Osteocyte (in vitro differentiated cells): ENCODE measurements around the gene IPPK. TPM values are rescaled to one million over a fixed set of nuclear protein-coding genes. Genes with fewer than 3 reads are reported as not detected.

ENCODE experiments used
- DNase-seq: peaks from one replicate; pipeline ENCODE4 v3.0.0; 2021; ENCODE audit warnings: mixed read lengths; ENCODE audit not compliant: unreplicated experiment; ENCODE audit errors: extremely low spot score
- H3K27ac Mint-ChIP-seq: one replicate; pipeline ENCODE4 v1.8.0; 2021; ENCODE audit warnings: mild to moderate bottlenecking, mixed read lengths; ENCODE audit not compliant: unreplicated experiment
- H3K27me3 Mint-ChIP-seq: one replicate; pipeline ENCODE4 v1.8.0; 2021; ENCODE audit warnings: mixed read lengths; ENCODE audit not compliant: unreplicated experiment
- H3K36me3 Mint-ChIP-seq: one replicate; pipeline ENCODE4 v1.8.0; 2021; ENCODE audit warnings: mixed read lengths; ENCODE audit not compliant: unreplicated experiment
- H3K4me1 Mint-ChIP-seq: one replicate; pipeline ENCODE4 v1.8.0; 2021; ENCODE audit warnings: mixed read lengths; ENCODE audit not compliant: unreplicated experiment
- H3K4me3 Mint-ChIP-seq: one replicate; pipeline ENCODE4 v1.8.0; 2021; ENCODE audit warnings: mild to moderate bottlenecking, moderate library complexity, mixed read lengths; ENCODE audit not compliant: unreplicated experiment
- H3K9me3 Mint-ChIP-seq: one replicate; pipeline ENCODE4 v1.8.0; 2021; ENCODE audit warnings: mixed read lengths; ENCODE audit not compliant: unreplicated experiment
- CTCF ChIP-seq: fragments of 200-600 bp; sonication (generic); IDR thresholded peaks from 2 replicates; pipeline ENCODE4 v1.5.0; 2021; ENCODE audit warnings: antibody characterized with exemption, mild to moderate bottlenecking, moderate library complexity
- total RNA-seq: library from RNA; stranded (reverse); gene quantifications from 2 replicates; pipeline ENCODE4 v1.2.1, GENCODE V29; 2021

Gene IPPK
- total RNA-seq, 1 donor from 2014 or later, result 6.4 TPM

- peak overlapping the region; percentile 45 for H3K27ac Mint-ChIP-seq
- no peak for TF ChIP-seq CTCF
- H3K9me3 Mint-ChIP-seq, result no peaks in the 10 kb centered on the region
- DNase-seq, result no peak
- peaks cover 15% of the 10 kb centered on the region for H3K36me3 Mint-ChIP-seq
- H3K4me1 Mint-ChIP-seq, result peaks cover 38% of the 10 kb centered on the region
- no peak overlapping the region for H3K4me3 Mint-ChIP-seq
- H3K27me3 Mint-ChIP-seq, result no peaks in the 10 kb centered on the region
Measured at GRCh38 chr9:92655896-92656536, 13.9 kb downstream of the IPPK start.

- Mint-ChIP-seq H3K36me3 (peaks cover 20% of the 10 kb centered on the region), H3K9me3 (no peaks in the 10 kb centered on the region), H3K4me1 (peaks cover 38% of the 10 kb centered on the region), H3K27me3 (no peaks in the 10 kb centered on the region), H3K4me3 (no peak overlapping the region), H3K27ac (peak overlapping the region; percentile 45)
- TF ChIP-seq CTCF, result no peak
- no peak for DNase-seq
Measured at GRCh38 chr9:92655366-92655765, 14.6 kb downstream of the IPPK start.

GRCh38 chr9:92654481-92655301 is 15.2 kb downstream of the IPPK start:
- no peaks in the 10 kb centered on the region for H3K9me3 Mint-ChIP-seq
- no peak for TF ChIP-seq CTCF
- no peaks in the 10 kb centered on the region for H3K27me3 Mint-ChIP-seq
- DNase-seq, result no peak
- H3K4me3 Mint-ChIP-seq, result no peak overlapping the region
- peaks cover 38% of the 10 kb centered on the region for H3K4me1 Mint-ChIP-seq
- peaks cover 23% of the 10 kb centered on the region for H3K36me3 Mint-ChIP-seq
- peak overlapping the region; percentile 92 for H3K27ac Mint-ChIP-seq

GRCh38 chr9:92652461-92652860 is 17.5 kb downstream of the IPPK start:
- Mint-ChIP-seq H3K36me3 (peaks cover 29% of the 10 kb centered on the region), H3K27me3 (no peaks in the 10 kb centered on the region), H3K4me1 (peaks cover 34% of the 10 kb centered on the region)

More at GRCh38 chr9:92652461-92652860, 17.5 kb downstream of the IPPK start:
- Mint-ChIP-seq H3K9me3 (no peaks in the 10 kb centered on the region), H3K4me3 (no peak overlapping the region), H3K27ac (peak overlapping the region; percentile 92)
- no peak for DNase-seq
- no peak for TF ChIP-seq CTCF
